Astrocyte of the cerebellum (primary cell): Measurements from ENCODE around the gene WWP2.
A peak's percentile ranks its signal among the peaks of the same experiment; 100 is the strongest.
"Not testable (repeated sequence)": the region's sequence is repeated elsewhere in the genome, so short reads cannot be mapped to it uniquely, and the experiment has no call there.

Experiments
- DNase-seq: peaks from one replicate; pipeline ENCODE4 v3.0.0-alpha.2; 2011; ENCODE audit warnings: low read depth
- H3K4me3 ChIP-seq: 2 replicates; pipeline ENCODE4 v1.5.1; 2011; ENCODE audit warnings: mild to moderate bottlenecking, low read depth, low read length, moderate library complexity
- CTCF ChIP-seq: IDR thresholded peaks from 2 replicates; pipeline ENCODE4 v1.5.1; 2012; ENCODE audit warnings: low read length, low read depth, moderate library complexity, mild to moderate bottlenecking; ENCODE audit errors: missing control alignments
- in situ Hi-C: cut with HindIII; loops from 2 replicates; pipeline ENCODE4 v1.10.0; 2017; ENCODE audit warnings: low sequenced_read_pairs

WWP2 gene

GRCh38 chr16:69724414-69724873 lies 37.7 kb upstream of the WWP2 start:
- peak overlapping the region; percentile 68 for H3K4me3 ChIP-seq

GRCh38 chr16:69724981-69725479 lies 37.1 kb upstream of the WWP2 start:
- TF ChIP-seq CTCF, result no peak
- in situ Hi-C loops, result no loop called here
- DNase-seq, result no peak
- peak overlapping the region; percentile 68 for H3K4me3 ChIP-seq

More at GRCh38 chr16:69724414-69724873, 37.7 kb upstream of the WWP2 start:
- in situ Hi-C loops, result no loop called here
- TF ChIP-seq CTCF, result no peak
- DNase-seq, result no peak

- H3K4me3 ChIP-seq, result peak overlapping the region; percentile 68
- TF ChIP-seq CTCF, result no peak
- in situ Hi-C loops, result no loop called here
- DNase-seq, result no peak
Observed at GRCh38 chr16:69725480-69726312, 36.4 kb upstream of the WWP2 start.

- peak within 1 kb of the TSS; percentile 68 for H3K4me3 ChIP-seq
- peak; percentile 91 for DNase-seq
- TF ChIP-seq CTCF, result no peak
- in situ Hi-C loops, result no loop called here
Observed at GRCh38 chr16:69726313-69727060, 35.6 kb upstream of the WWP2 start, which contains the start of gene NQO1. TSS of gene NQO1 (minus strand) at chr16:69726560. CDS start at chr16:69726439, 121 bp downstream.

- in situ Hi-C loops, result no loop called here
- TF ChIP-seq CTCF, result no peak
- no peak overlapping the region for H3K4me3 ChIP-seq
- DNase-seq, result no peak
Observed at GRCh38 chr16:69727916-69728270, 34.2 kb upstream of the WWP2 start.

GRCh38 chr16:69729030-69729429 lies 33.1 kb upstream of the WWP2 start:
- DNase-seq, H3K4me3 ChIP-seq, in situ Hi-C loops: not testable (repeated sequence)

GRCh38 chr16:69731280-69731679 lies 30.9 kb upstream of the WWP2 start:
- H3K4me3 ChIP-seq, in situ Hi-C loops, DNase-seq: not testable (repeated sequence)
